HG03521 (cell line): Measurements from ENCODE around the gene HNRNPM.
"Not testable (repeated sequence)": the region's sequence is repeated elsewhere in the genome, so short reads cannot be mapped to it uniquely, and the experiment has no call there.

ENCODE experiments used
- ATAC-seq: cut with Tn5 transposase; IDR thresholded peaks from one replicate; pipeline ENCODE4 v1.9.1; 2021; ENCODE audit warnings: mild to moderate bottlenecking, moderate library complexity; ENCODE audit not compliant: unreplicated experiment

HNRNPM gene

DNA sequence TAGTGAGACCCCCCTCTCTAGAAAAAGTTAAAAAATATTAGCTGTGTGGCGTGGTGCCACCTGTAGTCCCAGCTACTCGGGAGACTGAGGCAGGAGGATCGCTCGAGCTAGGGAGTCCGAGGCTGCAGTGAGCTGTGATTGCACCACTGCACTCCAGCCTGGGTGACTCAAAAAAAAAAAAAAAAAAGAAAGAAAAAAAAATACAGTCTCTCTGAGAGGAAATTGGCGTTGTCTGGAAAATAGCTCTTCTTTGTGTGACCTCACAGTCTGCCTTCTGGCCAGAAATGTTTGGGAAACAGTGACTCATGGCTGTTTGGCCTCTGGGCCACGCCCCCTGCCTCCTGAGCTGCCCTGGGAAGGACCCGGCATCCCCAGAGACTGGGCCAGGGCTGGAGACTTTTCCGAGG, 21.0 kb upstream of the HNRNPM start:
- ATAC-seq, result no peak

DNA sequence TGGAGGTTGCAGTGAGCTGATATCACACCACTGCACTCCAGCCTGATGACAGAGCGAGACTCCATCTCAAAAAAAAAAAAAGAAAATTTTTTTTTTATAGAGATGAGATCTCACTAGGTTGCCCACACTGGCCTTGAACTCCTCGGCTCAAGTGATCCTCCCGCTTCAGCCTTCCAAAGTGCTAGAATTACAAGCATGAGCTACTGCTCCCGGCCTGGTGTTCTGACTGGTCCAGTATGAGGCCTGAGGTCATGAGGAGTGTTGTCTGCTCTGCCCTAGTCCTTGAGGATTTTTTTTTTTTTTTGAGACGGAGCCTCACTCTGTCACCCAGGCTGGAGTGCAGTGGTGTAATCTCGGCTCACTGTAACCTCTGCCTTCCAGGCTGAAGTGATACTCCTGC, 19.4 kb upstream of the HNRNPM start:
- ATAC-seq, result not testable (repeated sequence)

DNA sequence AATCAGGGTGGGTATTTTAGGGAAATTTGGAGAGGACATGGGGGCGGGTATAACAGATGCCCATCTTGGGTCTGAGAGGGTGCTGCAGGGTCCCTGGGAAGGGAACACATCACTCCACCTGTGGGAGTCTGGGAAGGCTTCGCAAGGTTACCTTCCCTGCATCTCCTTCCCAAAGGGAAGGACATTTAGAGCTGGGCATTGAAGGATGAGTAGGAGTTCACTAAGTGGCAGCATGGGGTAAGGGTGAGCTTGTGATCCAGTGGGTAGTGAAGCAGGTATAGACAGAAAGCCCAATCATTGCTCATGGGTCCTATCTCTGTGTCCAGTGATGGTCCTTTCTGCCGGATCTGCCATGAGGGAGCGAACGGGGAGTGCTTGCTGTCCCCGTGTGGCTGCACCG, 18.5 kb upstream of the HNRNPM start:
- no peak for ATAC-seq

DNA sequence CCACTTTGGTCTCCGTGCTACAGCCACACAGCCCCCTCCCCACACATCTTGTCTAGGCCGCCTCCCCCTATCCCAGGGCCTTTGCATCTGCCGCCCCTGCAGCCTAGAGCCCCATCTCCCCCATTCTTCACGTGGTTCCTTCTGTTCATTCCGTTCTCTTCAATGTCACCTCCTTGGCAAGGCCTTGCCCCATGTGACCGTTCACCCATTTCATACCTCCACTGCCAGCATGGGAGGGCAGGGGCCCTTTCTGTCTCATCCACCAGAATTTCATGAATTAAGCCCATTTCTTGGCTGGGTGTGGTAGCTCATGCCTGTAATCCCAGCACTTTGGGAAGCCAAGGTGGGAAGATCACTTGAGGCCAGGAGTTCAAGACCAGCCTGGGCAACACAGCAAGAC, 15.7 kb upstream of the HNRNPM start:
- ATAC-seq, result no peak

DNA sequence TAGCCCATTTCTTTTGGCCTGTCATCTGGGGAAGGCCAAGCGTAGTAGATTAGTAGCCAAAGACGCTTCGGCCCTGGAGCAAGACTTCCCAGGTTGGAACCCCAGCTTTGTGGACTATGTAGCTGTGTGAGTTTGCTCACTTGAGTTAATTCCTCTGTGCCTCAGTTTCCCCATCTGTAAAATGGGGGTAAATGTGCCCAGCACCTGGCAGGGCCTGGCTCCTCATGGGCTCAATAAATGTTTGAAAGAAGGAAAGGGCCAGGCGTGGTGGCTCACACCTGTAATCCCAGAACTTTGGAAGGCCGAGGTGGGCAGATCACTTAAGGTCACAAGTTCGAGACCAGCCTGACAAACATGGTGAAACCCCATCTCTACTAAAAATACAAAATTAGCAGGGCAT, 14.9 kb upstream of the HNRNPM start:
- no peak for ATAC-seq

DNA sequence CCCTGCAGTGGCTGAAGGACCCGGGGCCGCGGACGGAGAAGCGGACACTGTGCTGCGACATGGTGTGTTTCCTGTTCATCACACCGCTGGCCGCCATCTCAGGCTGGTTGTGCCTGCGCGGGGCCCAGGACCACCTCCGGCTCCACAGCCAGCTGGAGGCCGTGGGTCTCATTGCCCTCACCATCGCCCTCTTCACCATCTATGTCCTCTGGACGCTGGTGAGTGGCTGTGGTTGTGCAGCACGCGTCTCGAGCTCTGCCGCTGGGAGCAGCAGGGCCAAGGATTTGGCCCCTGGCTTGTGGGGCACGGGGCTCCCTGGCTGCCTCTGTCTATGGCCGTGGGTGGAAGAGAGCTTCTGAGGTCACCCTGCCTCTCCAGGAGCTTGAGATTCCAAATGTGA, 14.1 kb upstream of the HNRNPM start:
- no peak for ATAC-seq

DNA sequence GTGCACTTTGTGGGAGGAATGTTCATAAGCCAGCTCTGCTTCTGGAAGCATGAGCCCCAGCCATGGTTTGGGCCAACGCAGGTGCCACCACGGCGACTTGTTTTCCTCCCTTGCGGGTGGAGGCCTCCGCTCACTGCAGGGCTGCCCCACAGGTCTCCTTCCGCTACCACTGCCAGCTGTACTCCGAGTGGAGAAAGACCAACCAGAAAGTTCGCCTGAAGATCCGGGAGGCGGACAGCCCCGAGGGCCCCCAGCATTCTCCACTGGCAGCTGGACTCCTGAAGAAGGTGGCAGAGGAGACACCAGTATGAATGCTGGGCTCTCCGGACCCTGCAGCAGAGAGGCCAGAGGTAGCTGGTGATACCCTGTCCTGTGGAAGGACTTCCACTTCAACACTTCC, 6.5 kb upstream of the HNRNPM start:
- ATAC-seq, result no peak

DNA sequence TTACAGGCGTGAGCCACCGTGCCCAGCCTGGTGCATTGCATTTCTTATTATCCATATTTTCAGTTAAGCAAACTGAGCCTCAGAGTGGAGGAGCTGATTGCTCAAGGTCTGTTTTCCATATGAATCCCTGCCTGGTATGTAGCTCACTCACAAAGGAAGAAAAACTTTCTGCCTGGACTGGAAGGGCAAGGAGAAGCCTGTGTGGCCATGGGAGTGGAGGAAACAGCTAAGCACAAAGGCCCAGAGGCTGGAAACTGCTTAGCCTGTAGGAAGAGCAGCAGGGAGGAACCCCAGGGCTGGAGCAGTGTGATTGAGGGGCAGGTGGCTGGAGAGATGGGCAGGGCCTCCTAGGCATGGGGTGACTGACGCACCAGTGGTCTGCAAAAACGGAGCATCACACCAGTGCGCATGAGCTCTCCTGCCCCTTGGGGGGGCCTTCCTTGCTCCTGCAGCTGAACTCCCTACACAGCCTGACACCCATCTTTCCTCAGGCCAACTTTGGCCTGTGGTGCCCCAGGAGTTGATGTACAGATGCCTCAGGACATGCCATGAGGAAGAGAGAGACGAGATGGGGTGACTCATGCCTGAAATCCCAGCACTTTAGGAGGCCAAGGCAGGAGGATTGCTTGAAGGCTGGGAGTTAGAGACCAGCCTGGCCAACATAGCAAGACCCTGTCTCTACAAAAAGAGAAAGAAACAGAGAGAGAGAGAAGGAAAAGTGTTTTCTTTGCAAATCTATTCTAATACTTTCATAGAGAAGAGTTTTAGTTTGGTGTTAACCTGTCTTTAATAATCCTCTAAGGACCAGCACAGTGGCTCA, 2.8 kb upstream of the HNRNPM start:
- ATAC-seq, result no peak

DNA sequence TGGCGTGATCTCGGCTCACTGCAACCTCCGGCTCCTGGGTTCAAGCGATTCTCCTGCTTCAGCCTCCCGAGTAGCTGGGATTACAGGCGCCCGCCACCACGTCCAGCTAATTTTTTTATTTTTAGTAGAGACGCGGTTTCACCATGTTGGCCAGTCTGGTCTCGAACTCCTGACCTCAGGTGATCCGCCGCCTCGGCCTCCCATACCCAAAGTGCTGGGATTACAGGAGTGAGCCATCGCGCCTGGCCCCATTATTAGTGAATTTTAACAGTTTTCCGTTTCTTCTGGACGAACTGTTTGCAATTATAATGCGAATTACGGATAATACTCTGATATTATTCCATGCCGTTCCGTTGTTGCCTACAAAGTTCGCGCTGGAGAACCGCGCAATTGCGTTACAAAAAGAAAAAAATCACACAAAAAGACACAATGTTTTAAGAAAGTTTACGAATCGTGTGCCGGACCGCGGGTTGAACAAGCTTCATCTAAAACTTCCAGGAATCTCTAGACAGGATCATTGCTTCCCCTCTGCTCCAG, 567 bp upstream of the HNRNPM start:
- not testable (repeated sequence) for ATAC-seq

DNA sequence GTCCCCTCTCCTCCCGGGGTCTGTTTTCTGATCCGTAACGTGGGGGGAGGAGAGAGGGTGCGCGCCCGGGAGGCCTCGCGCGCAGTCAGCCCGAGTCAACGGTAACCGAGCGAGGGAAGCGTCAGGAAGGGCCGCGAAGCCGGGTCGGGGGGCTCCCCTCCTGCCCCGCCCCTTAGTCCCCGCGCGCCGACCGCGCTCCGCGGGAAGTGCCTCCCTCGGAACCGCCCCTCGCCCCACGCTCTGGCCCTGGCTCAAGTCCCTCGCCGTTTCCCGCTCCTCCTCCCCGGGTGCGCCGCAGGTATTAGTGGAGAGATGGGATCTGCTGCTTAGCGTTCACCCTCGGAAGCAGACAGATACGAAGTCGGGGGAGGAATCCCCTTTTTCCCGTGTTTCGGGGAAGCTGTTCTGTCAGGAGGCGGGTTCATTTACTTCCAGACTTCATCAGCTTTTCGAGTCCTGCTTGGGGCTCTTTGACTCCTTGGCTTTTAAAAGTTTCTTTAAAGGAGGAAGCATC, 770 bp downstream of the HNRNPM start:
- peak; percentile 27 for ATAC-seq

DNA sequence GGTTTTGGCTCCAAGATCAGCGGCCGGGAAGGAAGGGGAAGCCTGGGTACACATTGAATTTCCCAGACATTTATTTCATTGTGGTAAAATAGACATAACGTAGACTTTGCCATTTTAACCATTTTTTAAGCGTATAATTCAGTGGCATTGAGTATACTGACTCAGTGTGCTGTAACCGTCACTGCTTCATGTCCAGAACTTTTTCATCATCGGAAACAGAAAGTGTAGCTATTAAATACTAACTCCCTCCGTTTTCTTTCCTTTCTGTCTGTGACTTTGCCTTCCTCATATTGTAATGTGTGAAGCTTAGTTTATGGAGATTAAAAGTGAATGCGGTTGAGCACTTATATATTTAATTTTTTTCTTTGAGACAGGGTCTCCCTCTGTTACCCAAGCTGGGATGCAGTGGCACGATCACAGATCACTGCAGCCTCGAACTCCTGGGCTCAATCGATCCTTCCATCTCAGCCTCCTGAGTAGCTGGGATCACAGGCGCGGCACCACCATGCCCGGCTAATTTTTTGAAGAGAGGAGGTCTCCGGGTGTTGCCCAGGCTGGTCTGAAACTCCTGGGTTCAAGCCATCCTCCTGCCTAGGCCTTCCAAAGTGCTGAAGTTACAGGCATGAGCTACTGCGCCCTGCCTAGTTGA, 1.4 kb downstream of the HNRNPM start:
- ATAC-seq, result no peak

DNA sequence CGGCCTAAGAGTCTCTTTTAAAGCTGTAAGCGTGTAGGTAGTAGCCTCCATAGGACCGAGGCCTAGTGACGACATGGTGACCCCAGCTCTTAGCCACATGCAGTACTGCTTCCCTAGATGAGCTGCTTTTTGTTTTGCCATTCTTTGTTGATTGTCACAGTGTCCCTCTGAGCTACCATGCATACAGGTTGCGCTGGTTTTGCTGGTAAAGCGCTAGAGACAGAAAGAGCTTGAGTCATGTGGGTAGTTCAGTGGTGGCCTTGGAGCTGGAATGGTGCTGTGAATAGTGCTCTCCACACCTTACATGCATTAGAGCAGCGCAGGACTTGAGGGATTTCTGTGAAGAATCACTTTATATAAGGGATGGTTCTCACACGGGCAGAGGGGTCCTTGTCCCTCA, 5.1 kb downstream of the HNRNPM start:
- ATAC-seq, result no peak

DNA sequence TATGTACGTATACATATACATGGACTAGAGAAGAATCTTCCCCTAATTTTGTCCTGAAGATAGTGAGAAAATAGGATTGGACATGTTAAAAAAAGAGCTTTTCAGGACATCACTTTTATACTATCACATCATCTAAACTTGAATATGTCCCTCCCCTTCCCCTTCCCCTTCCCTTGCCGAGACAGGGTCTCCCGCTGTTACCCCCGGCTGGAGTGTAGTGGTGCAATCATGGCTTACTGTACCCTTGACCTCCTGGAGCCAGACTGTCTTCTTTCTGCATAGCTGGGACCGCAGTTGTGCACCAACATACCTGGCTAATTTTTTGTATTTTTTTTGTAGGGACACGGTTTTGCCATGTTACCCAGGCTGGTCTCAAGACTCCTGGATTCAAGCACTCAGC, 6.6 kb downstream of the HNRNPM start:
- ATAC-seq, result no peak

DNA sequence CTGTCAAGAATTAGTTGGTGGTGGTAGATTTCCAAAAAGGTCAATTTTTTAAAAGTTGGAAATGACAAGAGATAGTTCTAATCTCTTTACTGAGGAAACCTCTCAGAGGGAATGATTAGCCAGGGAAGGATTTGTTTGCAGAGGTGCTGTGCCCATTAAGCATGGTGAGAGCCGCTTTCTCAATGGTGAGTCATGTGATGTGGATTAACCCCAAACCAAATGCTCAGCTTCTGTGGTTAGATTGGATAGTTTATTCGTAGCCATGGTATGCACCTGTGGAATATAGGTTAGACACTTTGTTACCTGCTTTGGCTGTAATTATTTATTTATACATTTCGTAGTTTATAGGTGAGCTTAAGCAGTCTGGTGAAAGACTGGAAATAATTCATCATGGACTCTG, 7.1 kb downstream of the HNRNPM start:
- no peak for ATAC-seq

DNA sequence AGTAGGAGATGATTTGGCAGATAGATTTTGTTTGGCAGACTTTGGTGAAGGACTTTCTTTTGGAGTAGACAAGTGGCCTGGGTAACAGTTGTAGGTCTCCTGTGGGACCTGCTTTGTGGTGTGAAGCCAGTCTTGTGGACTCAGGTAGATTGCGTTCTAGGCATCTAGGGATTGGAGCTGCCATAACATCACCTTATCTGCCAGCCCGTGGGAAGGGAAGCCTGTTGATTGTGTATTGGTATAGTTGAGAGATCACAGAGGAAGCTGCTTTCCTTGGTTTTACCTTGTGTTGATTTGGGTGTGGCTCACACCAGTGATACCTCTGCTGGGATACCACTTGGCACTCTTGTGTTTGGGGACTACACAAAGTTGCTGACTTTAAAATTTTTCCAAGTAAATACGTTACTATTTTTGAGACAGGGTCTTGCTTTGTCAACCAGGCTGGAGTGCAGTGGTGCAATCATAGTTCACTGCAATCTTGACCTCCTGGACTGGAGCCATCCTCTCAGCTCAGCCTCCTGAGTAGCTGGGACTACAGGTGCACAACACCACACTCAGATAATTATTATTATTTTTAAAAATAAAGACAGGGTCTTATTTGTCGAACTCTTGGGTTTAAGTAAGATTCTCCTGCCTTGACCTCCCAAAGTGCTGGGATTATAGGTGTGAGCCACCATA, 7.8 kb downstream of the HNRNPM start:
- no peak for ATAC-seq

DNA sequence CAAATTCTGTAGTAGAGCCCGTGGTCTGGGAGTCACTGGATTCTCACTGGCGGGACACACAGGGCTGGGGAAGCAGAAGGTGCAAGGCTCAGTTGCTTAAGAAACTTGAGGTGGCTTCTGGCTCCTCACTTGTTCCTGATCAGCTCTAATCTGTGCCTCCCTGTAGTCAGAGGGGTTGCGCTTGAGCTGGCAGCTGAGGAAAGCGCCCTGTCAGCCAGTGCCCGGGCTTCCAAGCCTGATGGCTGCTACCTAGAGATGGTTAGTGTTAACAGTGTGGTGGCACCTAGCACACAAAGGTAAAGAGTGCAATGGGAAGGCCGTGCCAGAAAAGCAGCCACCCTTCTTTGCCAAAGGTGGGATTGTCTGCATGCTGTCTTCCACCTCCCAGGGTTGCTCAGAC, 8.8 kb downstream of the HNRNPM start:
- ATAC-seq, result no peak

DNA sequence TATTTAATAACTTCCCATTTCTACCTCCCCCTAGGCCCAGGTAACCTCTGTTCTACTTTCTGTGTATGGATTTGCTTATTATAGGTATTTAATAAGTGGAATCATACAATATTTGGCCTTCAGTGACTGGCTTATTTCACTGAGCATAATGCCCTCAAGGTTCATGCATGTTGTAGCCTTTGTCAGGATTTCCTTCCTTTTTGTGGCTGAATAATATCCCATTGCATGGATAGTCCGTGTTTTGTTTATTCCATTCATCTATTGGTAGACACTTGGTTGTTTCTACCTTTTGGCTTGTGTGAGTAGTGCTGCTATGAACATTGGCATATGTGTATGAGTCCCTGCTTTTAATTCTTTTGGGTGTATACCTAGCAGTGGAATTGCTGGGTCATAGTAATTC, 9.4 kb downstream of the HNRNPM start:
- no peak for ATAC-seq

DNA sequence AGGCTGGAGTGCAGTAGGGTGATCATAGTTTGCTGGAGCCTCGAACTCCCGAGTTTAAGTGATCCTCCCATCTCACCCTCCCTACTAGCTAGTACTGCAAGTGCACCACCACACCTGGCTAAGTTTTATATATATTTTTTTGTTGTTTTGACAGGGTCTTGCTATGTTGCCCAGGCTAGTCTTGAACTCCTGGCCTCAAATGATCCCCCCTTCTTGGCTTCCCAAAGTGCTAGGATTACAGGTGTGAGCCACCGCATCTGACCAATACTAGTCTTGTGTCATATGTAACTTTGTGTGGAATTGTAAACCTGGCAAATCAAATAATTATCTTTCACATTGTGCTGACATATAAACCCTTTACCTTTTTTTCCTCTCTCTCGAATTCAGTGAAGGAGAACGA, 10.2 kb downstream of the HNRNPM start:
- no peak for ATAC-seq

DNA sequence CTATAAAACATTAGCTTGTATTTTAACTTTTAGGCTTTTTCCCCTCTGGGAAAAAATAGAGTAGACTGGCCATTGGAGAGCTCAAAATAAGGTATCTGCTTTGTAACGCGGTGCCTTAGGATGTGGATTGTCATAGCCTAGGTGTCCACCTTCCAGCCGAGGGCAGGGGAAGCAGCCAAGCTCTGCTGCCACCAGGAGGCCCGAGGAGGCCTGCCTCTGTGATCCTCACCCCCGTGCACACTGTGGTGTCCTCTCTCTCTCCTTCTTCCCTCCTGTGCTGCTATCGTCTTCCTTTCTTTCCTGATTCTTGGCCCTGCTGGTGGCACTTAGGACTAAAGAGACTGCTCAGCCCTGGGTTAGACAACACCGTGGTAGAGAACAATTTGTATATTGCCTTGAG, 11.3 kb downstream of the HNRNPM start:
- no peak for ATAC-seq

DNA sequence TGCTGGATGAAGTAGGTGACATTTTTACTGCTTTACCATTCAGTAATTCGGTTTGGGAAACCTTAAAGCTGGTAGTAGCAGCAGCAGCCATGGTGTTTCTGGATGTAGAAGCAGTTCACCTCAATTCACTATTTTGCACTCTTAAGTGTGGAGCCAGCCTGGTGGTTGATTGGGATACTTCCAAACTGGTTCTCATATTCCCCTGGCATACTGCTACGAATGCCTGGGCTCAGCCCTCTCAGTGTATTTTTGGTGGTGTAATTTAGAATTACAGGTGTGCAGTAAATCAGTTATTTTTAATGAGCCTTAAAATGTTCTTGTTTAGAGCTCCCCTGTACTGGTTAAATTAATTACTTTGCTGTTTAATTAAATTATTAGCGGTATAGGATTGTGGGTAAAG, 12.4 kb downstream of the HNRNPM start:
- no peak for ATAC-seq

DNA sequence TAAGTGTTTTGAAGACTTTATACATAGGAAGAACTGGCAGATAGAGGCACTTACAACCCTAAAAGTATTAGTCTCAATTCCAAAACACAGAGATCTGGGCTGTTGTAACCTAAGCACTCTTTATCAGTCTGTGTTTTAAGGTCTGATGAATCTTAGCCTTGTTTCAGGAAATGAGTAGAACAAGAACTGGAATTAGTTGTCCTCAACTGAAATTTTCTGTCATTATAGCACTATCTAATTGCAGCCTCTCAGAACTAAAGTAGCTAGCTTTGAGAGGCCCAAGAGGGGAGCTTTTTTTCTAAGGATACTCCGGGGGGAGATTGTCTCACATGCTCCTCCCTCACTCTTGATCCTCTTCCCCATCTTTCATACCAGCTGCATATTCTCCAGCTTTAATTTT, 13.1 kb downstream of the HNRNPM start:
- ATAC-seq, result no peak

DNA sequence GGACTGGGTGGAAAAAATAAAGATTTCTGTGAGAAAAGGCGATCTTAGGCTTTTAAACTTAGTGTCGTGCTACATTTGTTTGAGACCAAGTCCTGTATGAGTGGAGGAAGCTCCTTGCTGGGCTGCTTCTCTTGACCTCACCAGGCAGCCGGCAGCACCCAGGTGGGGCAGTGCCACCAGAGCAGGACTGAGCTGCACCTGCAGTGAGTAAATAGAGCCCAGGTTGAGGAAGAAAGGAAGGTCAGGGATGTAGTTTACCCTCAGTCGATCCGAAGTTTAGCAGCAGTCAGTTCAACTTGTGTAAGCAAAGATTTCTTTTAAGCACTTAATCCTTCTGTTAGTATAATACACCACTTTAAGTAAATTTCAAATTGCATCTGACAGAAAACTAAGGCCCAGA, 13.6 kb downstream of the HNRNPM start:
- no peak for ATAC-seq
